ENCODE results near the gene MAFG.

MAFG gene

DNA sequence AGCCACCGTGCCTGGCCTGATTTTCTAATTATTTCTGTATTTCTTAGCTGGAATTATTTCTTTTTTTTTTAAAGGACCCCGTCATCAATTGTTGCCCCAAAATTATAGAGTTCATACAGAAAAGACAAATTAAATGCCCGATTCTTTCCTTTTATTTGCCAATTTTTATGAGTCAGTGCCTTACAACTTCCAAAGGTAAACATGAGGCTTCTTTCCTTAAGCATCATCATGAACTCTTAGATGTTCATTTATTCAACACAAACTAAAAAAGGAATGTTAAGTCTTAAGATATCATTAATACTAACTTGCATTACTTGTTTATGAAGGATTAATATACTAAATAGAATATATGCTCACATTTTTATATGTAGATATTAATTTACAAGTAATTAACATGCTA is 49.2 kb downstream of the MAFG start:
- ATAC-seq (replicated peaks) = no peak
- Mint-ChIP-seq H3K27ac (no peak overlapping the region), H3K27me3 (no peaks in the 10 kb centered on the region), H3K36me3 (peaks cover 23 to 40% of the 10 kb centered on the region in 2 donors), H3K9me3 (no peaks in the 10 kb centered on the region), H3K4me1 (peaks cover 7 to 11% of the 10 kb centered on the region in 2 donors), H3K4me3 (no peak overlapping the region)
- no peak for DNase-seq

DNA sequence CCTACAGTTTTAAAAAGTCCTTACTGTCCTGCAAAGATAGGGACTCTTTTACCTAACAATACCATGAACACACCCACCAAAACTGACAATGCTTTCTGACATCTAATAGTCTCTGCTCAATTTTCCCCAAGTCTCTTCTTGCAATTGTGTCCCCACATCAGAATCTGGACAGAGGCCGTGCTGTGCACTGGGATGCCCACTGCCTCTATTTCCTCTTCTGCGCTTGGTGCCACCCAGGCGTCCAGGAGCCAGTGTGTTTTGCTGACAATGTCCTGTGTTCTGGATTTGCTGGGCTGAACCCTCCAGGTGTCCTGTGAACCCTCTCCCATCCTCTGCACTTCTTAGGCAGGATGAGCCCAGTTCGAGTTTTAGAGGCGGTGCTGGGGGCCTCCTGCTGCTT is 50.0 kb downstream of the MAFG start:
- peaks cover 14 to 15% of the 10 kb centered on the region in 2 donors for H3K4me1 Mint-ChIP-seq
- ATAC-seq (replicated peaks) (no peak), DNase-seq (no peak)
- H3K27me3 Mint-ChIP-seq = no peaks in the 10 kb centered on the region
- no peak overlapping the region for H3K4me3 Mint-ChIP-seq
- peaks cover 23 to 36% of the 10 kb centered on the region in 2 donors for H3K36me3 Mint-ChIP-seq
- H3K27ac Mint-ChIP-seq = no peak overlapping the region
- H3K9me3 Mint-ChIP-seq = no peaks in the 10 kb centered on the region

DNA sequence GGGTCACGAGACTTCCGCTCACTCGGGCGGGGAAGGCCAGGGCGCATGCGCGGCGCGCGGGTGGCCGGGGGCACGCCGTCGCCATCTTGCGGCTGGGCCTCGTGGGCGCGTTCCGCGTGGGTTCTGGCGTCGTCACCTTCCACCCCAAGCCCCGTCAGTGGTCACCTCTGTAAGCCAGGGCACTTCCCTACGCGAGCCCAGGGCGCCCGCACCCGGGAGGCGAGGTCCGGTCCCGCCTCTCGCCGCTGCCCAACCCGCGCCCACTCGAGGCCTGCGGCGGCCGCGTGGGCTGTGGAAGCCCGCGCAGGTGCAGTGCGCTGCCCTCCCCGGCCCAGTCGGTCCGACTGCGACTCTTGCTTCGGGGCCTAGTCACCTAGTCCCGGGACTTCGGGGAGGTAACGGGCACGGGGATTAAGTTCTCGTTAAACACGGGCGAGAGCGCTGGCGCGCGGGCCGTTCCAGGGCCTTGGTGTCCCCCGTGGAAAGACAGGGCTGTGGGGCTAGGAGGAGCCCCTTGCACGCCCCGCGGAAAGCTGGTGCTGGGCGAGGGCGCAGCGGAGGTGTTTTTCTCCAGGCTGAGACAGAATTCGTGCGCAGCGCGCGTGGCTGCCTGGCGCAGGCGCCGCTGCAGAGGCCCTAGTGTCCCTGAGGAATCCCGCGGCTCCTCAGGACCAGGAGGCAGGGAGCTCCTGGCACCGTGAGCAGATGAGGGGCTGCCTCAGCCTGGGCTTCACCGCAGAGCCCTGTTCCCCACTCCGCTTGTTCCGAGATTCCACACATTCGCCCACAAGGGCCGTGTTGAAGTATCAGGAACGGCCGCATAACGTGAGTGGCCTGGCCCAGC is 55.9 kb downstream of the MAFG start:
- Mint-ChIP-seq H3K4me1 (peaks cover 33 to 55% of the 10 kb centered on the region in 2 donors), H3K9me3 (no peaks in the 10 kb centered on the region), H3K27me3 (no peaks in the 10 kb centered on the region), H3K36me3 (peaks cover 34 to 37% of the 10 kb centered on the region in 2 donors), H3K27ac (peak overlapping the region; percentile 99), H3K4me3 (peak overlapping the region; percentile 84 to 89)
- ATAC-seq (replicated peaks) = peak; percentile 22 to 23
- peak; percentile 92 for DNase-seq

DNA sequence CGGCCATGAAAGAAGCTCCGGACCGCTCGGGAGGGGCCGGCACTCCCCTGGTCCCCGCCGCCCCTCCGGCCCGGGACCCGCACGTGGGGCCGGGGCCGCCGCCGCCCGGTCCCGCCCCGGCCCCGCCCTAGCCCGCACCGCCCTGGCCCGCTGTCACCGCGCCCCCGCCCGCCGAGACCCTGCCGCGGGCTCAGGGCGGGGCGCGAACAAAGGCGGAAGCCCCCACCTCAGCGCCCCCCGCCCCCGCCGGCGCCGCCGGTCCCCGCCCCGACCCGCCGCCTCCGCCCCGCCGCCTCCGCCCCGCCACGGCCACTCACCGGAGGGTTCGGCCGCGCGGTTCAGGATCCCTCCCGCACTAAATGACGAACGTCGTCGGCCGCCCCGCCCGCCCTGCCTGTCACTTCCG is 56.6 kb downstream of the MAFG start, which contains the start of gene ARHGDIA:
ARHGDIA (minus strand) TSS at position 357 of the 406 bp plus-strand sequence. CDS start 1,407 bp downstream, outside the sequence.
- H3K4me3 Mint-ChIP-seq = peak within 1 kb of the TSS; percentile 89
- H3K9me3 Mint-ChIP-seq = no peaks in the 10 kb centered on the region
- ATAC-seq (replicated peaks) (peak; percentile 65 to 74), DNase-seq (no peak)
- H3K4me1 Mint-ChIP-seq = peaks cover 33 to 55% of the 10 kb centered on the region in 2 donors
- peak within 1 kb of the TSS; percentile 99 for H3K27ac Mint-ChIP-seq
- peaks cover 34 to 38% of the 10 kb centered on the region in 2 donors for H3K36me3 Mint-ChIP-seq
- H3K27me3 Mint-ChIP-seq = no peaks in the 10 kb centered on the region

DNA sequence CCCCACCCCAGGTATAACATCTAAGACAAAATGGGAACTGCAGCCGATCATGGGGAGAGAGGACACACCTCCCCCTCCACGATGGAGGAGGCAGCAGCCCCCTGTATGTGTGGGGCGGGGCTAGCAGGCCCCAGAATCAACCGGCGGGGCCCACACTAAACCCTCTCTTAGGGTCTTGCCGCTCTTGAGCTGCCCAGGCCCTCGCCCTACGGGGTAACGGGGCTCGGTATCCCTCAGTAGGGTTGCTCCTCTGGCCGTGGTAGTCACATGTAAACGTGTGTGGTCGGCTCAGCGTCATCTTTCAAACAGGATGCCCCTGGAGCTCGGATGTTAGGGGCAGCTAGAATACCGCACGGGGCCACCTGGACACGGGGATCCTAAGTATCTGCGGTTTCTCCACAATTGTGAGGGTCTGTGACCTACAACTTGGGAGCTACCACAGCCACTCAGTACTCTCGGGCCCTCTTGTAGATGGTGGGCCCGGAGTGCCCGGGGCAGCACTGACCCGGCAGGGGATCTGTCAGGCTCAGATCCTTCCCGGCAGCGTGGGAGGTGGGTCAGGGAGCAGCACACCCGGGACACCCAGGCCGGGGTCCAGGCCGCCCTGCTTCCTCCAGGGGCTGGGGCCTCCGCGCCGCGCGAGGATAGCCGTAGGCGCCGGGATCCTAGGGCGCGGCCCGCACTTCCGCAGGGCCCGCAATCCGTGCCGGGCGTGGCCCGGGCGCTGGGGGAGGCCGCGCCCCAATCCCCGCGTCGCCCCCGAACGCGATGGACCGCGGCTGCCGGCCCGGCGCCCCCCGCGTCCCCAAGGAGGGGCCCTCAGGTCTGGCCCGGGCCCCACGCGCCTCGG is 57.2 kb downstream of the MAFG start:
- DNase-seq (peak; percentile 34), ATAC-seq (replicated peaks) (peak; percentile 26 to 33)
- H3K4me3 Mint-ChIP-seq = peak overlapping the region; percentile 88 to 89
- H3K9me3 Mint-ChIP-seq = no peaks in the 10 kb centered on the region
- H3K27ac Mint-ChIP-seq = peak overlapping the region; percentile 96
- H3K27me3 Mint-ChIP-seq = no peaks in the 10 kb centered on the region
- H3K36me3 Mint-ChIP-seq = peaks cover 34 to 44% of the 10 kb centered on the region in 2 donors
- H3K4me1 Mint-ChIP-seq = peaks cover 36 to 61% of the 10 kb centered on the region in 2 donors

DNA sequence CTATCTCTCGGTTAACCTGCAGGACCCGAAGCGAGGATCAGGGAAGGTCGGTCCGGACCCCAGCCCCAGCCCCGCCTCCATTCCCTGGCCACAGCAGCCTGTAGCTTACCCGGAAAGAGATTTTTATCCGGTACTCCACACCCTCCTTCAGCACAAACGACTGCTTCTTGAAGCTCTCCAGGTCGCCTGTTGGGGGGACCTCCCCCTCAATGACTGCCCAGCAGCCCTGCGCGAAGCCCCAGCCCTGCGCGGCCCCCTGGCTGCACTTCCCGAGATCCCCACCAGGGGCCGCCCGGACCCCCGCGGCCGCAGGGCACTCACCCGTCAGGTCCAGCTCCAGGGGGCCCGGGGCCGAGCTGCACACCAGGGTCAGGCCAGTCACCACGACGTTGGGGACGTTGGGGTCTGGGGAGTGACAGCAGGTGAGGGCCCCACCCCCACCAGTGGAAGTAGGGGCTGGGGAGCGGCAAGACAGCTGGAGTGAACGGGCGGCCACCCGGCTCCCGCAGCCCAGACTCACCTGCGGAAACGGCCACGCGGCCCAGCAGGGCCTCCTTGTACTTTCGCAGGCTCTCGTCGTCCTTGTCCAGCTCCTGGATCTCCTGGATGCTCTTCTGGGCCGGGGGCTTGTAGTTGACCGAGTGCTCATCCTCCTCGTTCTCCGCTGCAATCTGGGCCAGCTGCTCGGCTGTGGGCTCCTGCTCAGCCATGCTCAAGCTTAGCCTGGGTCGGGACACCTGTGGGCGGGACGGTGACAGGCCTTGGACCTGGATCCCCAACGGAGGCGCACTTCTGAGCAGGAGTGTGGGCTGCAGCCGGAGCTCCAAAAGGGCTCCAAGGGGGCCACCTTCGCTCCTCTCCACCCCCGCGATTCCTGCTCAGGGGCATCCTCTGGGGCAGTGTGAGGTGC is 58.1 kb downstream of the MAFG start:
- Mint-ChIP-seq H3K36me3 (peaks cover 37 to 50% of the 10 kb centered on the region in 2 donors), H3K27ac (peak overlapping the region; percentile 96), H3K9me3 (no peaks in the 10 kb centered on the region), H3K27me3 (no peaks in the 10 kb centered on the region), H3K4me3 (peak overlapping the region; percentile 88 to 89), H3K4me1 (peaks cover 40 to 63% of the 10 kb centered on the region in 2 donors)
- ATAC-seq (replicated peaks) = peak in 1 of 2 donors; percentile 13
- DNase-seq = peak; percentile 37

DNA sequence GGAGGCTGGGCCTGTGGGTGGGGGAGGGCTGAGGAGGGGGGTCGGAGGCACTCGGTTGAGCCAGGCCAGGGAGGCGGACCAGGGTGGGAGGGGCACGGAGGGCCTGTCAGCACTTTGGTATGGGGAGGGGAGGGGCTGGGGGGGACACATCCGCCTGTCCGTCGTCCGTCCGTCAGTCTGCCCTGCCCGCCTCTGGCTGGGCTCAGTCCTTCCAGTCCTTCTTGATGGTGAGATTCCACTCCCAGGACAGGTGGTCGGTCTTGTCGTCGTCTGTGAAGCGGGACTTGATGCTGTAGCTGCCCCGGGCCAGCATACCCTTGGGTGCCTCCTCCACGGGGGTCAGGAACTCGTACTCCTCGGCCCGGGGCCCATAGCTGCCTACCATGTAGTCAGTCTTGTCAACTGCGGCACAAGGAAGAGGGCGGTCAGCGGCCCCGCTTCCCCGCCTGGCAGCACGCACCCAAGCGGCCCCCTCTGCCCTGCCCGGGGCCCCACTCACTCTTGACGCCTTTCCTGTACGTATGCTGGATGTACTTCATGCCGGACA is 58.8 kb downstream of the MAFG start:
- Mint-ChIP-seq H3K4me1 (peaks cover 39 to 65% of the 10 kb centered on the region in 2 donors), H3K27ac (peak overlapping the region; percentile 96), H3K9me3 (no peaks in the 10 kb centered on the region), H3K27me3 (no peaks in the 10 kb centered on the region), H3K4me3 (peak overlapping the region; percentile 88 to 89), H3K36me3 (peaks cover 40 to 51% of the 10 kb centered on the region in 2 donors)
- no peak for ATAC-seq (replicated peaks)
- DNase-seq = no peak
